Endothelial cell of umbilical vein (primary cell): ENCODE data around the gene CCDC57. TPM values are rescaled to one million over a fixed set of nuclear protein-coding genes. Genes with fewer than 3 reads are reported as not detected.

Source experiments
- BruUV-seq: library from RNA; stranded (reverse); fragments of 400-500 nt; replicated peaks from 2 replicates; lab custom pipeline; 2021; lab: Mats Ljungman, UMichigan
- CTCF ChIA-PET: fragments of 300-600, 350-600 bp; sonication (Branson Sonifier 250); formaldehyde crosslinking; loops from one replicate; lab custom pipeline; 2021; ENCODE audit warnings: antibody characterized with exemption, inconsistent platforms; lab: Charles Lee
- POLR2A ChIA-PET: fragments of 300-600, 350-600 bp; sonication (Branson Sonifier 250); formaldehyde crosslinking; loops from one replicate; lab custom pipeline; 2021; ENCODE audit warnings: antibody characterized with exemption, inconsistent platforms; lab: Charles Lee
- DNase-seq: peaks from one replicate; pipeline ENCODE4 v3.0.0-alpha.2; 2011; ENCODE audit warnings: low read depth, low spot score
- FAIRE-seq: peaks from 2 replicates; lab custom pipeline; 2011; peaks lifted over from hg19 to GRCh38; lab: Jason Lieb, UNC
- H2AFZ ChIP-seq: 2 replicates; pipeline ENCODE4 v1.6.0; 2012; ENCODE audit warnings: low read depth, low read length, control low read depth, inconsistent platforms
- H3K27ac ChIP-seq: 2 replicates; pipeline ENCODE4 v1.5.1; 2011; ENCODE audit warnings: low read depth, mild to moderate bottlenecking, control low read depth, low read length, moderate library complexity; ENCODE audit not compliant: insufficient read depth
- H3K27me3 ChIP-seq, 2 experiments: 2 replicates each; pipeline versions ENCODE4 v1.6.0 to v1.6.1; 2011; ENCODE audit warnings: low read length in 2 of 2, mixed read lengths in 1 of 2; ENCODE audit not compliant: control insufficient read depth in 2 of 2, insufficient read depth in 2 of 2
- H3K36me3 ChIP-seq, 2 experiments: 2 replicates in 1 of 2; 3 replicates in 1 of 2; pipeline ENCODE4 v1.5.1; 2011; ENCODE audit warnings: low read length in 2 of 2, mild to moderate bottlenecking in 1 of 2, moderate library complexity in 1 of 2; ENCODE audit not compliant: control insufficient read depth in 2 of 2, insufficient read depth in 2 of 2; ENCODE audit errors: extremely low read depth in 1 of 2
- H3K4me1 ChIP-seq: 3 replicates; pipeline ENCODE4 v1.5.1; 2011; ENCODE audit warnings: mild to moderate bottlenecking, low read length; ENCODE audit not compliant: control insufficient read depth, insufficient read depth; ENCODE audit errors: extremely low read depth
- H3K4me2 ChIP-seq: 2 replicates; pipeline ENCODE4 v1.6.1; 2011; ENCODE audit warnings: low read length, control low read depth, mixed read lengths; ENCODE audit not compliant: insufficient read depth
- H3K4me3 ChIP-seq, 3 experiments: fragments of 200-600 bp in 1 of 3; sonication (generic), shearing (Covaris generic) in 1 of 3; replicated peaks in 1 of 3; 2 replicates each; pipeline ENCODE4 v1.5.1; 2011 to 2016; ENCODE audit warnings: control low read depth in 3 of 3, low read length in 3 of 3, mild to moderate bottlenecking in 2 of 3, inconsistent platforms in 1 of 3, low read depth in 1 of 3, moderate library complexity in 1 of 3; ENCODE audit not compliant: insufficient read depth in 1 of 3
- H3K79me2 ChIP-seq: 2 replicates; pipeline ENCODE4 v1.6.0; 2012; ENCODE audit warnings: low read length, inconsistent platforms; ENCODE audit not compliant: control insufficient read depth, insufficient read depth
- H3K9ac ChIP-seq: replicated peaks from 2 replicates; pipeline ENCODE3; 2011; ENCODE audit warnings: low read length, control low read depth; ENCODE audit not compliant: insufficient read depth; ENCODE audit errors: extremely low read depth
- H3K9me1 ChIP-seq: replicated peaks from 3 replicates; pipeline ENCODE4 v1.6.0; 2011; ENCODE audit warnings: mild to moderate bottlenecking, low read length; ENCODE audit not compliant: control insufficient read depth, insufficient read depth; ENCODE audit errors: extremely low read depth
- H3K9me3 ChIP-seq: replicated peaks from 2 replicates; pipeline ENCODE4 v1.5.1; 2012; ENCODE audit warnings: low read length, inconsistent platforms; ENCODE audit not compliant: control insufficient read depth, insufficient read depth
- H4K20me1 ChIP-seq: replicated peaks from 2 replicates; pipeline ENCODE3; 2011; ENCODE audit warnings: mild to moderate bottlenecking, low read length; ENCODE audit not compliant: control insufficient read depth, insufficient read depth; ENCODE audit errors: extremely low read depth
- EZH2 ChIP-seq: IDR thresholded peaks from 2 replicates; pipeline ENCODE4 v1.6.1; 2012; ENCODE audit warnings: borderline replicate concordance, low read depth, mild to moderate bottlenecking, moderate library complexity, low read length, inconsistent platforms; ENCODE audit not compliant: severe bottlenecking
- FOS ChIP-seq: IDR thresholded peaks from 2 replicates; pipeline ENCODE4 v1.6.1; 2011; ENCODE audit warnings: mild to moderate bottlenecking, low read length, moderate library complexity, borderline replicate concordance; ENCODE audit not compliant: insufficient read depth
- GATA2 ChIP-seq: IDR thresholded peaks from 2 replicates; pipeline ENCODE4 v1.7.0; 2011; ENCODE audit warnings: low read depth, mild to moderate bottlenecking, moderate library complexity, mixed read lengths, low read length; ENCODE audit not compliant: insufficient read length, insufficient read depth
- JUN ChIP-seq: IDR thresholded peaks from 2 replicates; pipeline ENCODE4 v1.6.1; 2011; ENCODE audit warnings: borderline replicate concordance, low read depth; ENCODE audit not compliant: insufficient read length, insufficient read depth
- MAX ChIP-seq: IDR thresholded peaks from 2 replicates; pipeline ENCODE4 v1.6.1; 2011; ENCODE audit not compliant: insufficient read depth, insufficient read length
- MYC ChIP-seq: IDR thresholded peaks from one replicate; pipeline ENCODE4 v1.6.1; 2011; ENCODE audit warnings: mild to moderate bottlenecking, low read depth, low read length
- POLR2A ChIP-seq: IDR thresholded peaks from 2 replicates; pipeline ENCODE4 v1.6.1; 2012; ENCODE audit warnings: low read depth, mild to moderate bottlenecking, control low read depth, low read length
- POLR2AphosphoS5 ChIP-seq: IDR thresholded peaks from 2 replicates; pipeline ENCODE4 v1.6.1; 2012; ENCODE audit warnings: low read depth, mild to moderate bottlenecking, control low read depth, low read length, moderate library complexity; ENCODE audit not compliant: insufficient read depth
- dilution Hi-C: fragments of 300-500 bp; cut with MboI; formaldehyde crosslinking; loops from one replicate; pipeline ENCODE4 v1.15.0; 2019; ENCODE audit warnings: low sequenced_read_pairs; ENCODE audit not compliant: extremely low pct_ligation_motif_present
- intact Hi-C: fragments of 100-400 bp; cut with micrococcal nuclease; formaldehyde crosslinking; loops from one replicate; pipeline ENCODE4 v1.10.0; 2022
- polyA plus RNA-seq, 4 experiments: library from polyadenylated mRNA; depleted of rRNA in 3 of 4; stranded (reverse) in 3 of 4; unstranded in 1 of 4; fragments of >200 nt; gene quantifications; 2 replicates each; pipeline versions ENCODE4 v1.2.1 to v1.2.3, GENCODE V29; 2011 to 2012; ENCODE audit warnings: missing spikeins in 1 of 4
- total RNA-seq: library from RNA; stranded (reverse); gene quantifications from 2 replicates; pipeline ENCODE4 v1.2.3, GENCODE V29; 2021
- TF ChIP-seq, protein P1 (sequence below), 2 donors: IDR thresholded peaks; 1 replicate in 1 of 2; 2 replicates in 1 of 2; pipeline ENCODE4 v1.5.1; 2011; ENCODE audit warnings: low read length in 2 of 2, mild to moderate bottlenecking in 2 of 2, moderate library complexity in 2 of 2, control low read depth in 1 of 2, inconsistent platforms in 1 of 2, low read depth in 1 of 2; ENCODE audit not compliant: insufficient read depth in 1 of 2; ENCODE audit errors: extremely low read depth in 1 of 2

Gene CCDC57
- total and polyA plus RNA-seq, 2 donors (not counting 3 experiments of a cell fraction or from before 2014, with no cell fraction given) = 18.6 to 31.6 TPM

DNA sequence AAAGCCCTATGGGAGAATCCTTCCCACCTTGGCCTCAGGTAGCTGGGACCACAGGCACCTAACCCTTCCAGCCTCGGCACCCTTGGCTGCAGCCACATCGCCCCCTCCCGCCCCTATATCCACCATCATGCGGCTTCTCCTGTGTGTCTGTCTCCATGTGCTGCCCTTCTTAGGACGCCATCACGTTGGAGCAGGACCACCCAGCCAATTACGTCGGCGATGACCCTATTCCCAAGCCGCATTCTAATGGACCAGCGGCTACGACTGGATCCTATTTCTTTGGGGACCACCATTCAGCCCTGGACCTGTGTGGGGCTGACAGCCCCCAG, 3.3 kb upstream of the CCDC57 start:
- no peak for DNase-seq
- no TSS peak for BruUV-seq
- ChIA-PET CTCF (interaction anchor here (5.3 kb wide), 1 partner anchor 11 kb away, joined by 22 read pairs; no protein-coding TSS in a partner anchor), POLR2A (interaction anchor here (1.1 kb wide), 1 partner anchor 13 kb away, joined by 3 read pairs; the partner anchor contains the start of gene SLC16A3)
- no peak overlapping the region for H3K4me3 ChIP-seq
- H3K27ac ChIP-seq = peak overlapping the region; percentile 98
- no peak overlapping the region for H2AFZ ChIP-seq
- no peak for FAIRE-seq
- no peaks in the 10 kb centered on the region for H3K9me3 ChIP-seq
- no peak for TF ChIP-seq GATA2
- peaks cover 33% of the 10 kb centered on the region for H3K4me1 ChIP-seq
- no peak overlapping the region for H3K4me2 ChIP-seq
- no peaks in the 10 kb centered on the region for H3K9me1 ChIP-seq
- intact Hi-C loops (loop anchor here (10.0 kb wide), 1 partner anchor 191 kb away; the partner anchor contains the start of genes CENPX and LRRC45), dilution Hi-C loops (no loop called here)
- no peaks in the 10 kb centered on the region for H3K27me3 ChIP-seq
- H3K79me2 ChIP-seq = no peaks in the 10 kb centered on the region
- H4K20me1 ChIP-seq = no peaks in the 10 kb centered on the region
- no peaks in the 10 kb centered on the region for H3K36me3 ChIP-seq
- H3K9ac ChIP-seq = no peak overlapping the region

- no peaks in the 10 kb centered on the region for H3K9me3 ChIP-seq
- FAIRE-seq (no peak), DNase-seq (no peak)
- no peaks in the 10 kb centered on the region for H3K79me2 ChIP-seq
- CTCF ChIA-PET = interaction anchor here (5.3 kb wide), 1 partner anchor 10 kb away, joined by 22 read pairs; no protein-coding TSS in a partner anchor
- H3K36me3 ChIP-seq = no peaks in the 10 kb centered on the region
- TF ChIP-seq POLR2A = no peak
- no peak for TF ChIP-seq POLR2AphosphoS5
- TF ChIP-seq FOS = no peak
- TF ChIP-seq GATA2 = no peak
- TF ChIP-seq JUN = no peak
- no peak for TF ChIP-seq EZH2
- no peak for TF ChIP-seq MYC
- TF ChIP-seq, protein P1, sequence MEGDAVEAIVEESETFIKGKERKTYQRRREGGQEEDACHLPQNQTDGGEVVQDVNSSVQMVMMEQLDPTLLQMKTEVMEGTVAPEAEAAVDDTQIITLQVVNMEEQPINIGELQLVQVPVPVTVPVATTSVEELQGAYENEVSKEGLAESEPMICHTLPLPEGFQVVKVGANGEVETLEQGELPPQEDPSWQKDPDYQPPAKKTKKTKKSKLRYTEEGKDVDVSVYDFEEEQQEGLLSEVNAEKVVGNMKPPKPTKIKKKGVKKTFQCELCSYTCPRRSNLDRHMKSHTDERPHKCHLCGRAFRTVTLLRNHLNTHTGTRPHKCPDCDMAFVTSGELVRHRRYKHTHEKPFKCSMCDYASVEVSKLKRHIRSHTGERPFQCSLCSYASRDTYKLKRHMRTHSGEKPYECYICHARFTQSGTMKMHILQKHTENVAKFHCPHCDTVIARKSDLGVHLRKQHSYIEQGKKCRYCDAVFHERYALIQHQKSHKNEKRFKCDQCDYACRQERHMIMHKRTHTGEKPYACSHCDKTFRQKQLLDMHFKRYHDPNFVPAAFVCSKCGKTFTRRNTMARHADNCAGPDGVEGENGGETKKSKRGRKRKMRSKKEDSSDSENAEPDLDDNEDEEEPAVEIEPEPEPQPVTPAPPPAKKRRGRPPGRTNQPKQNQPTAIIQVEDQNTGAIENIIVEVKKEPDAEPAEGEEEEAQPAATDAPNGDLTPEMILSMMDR (IDR thresholded peaks at IDR 0.05; ENCODE audit: extremely low read depth in 1 of 2, insufficient read depth in 1 of 2, low read depth in 1 of 2, low read length in 2 of 2) = no peak
- no peak for TF ChIP-seq MAX
- dilution Hi-C loops (no loop called here), intact Hi-C loops (loop anchor here (10.0 kb wide), 1 partner anchor 191 kb away; the partner anchor contains the start of genes CENPX and LRRC45)
- no peak overlapping the region for H3K4me2 ChIP-seq
- no peak overlapping the region for H3K4me3 ChIP-seq
- no peaks in the 10 kb centered on the region for H3K27me3 ChIP-seq
- no TSS peak for BruUV-seq
- POLR2A ChIA-PET = no interaction called here
- no peak overlapping the region for H3K27ac ChIP-seq
- H4K20me1 ChIP-seq = no peaks in the 10 kb centered on the region
- no peak overlapping the region for H3K9ac ChIP-seq
- H3K4me1 ChIP-seq = peaks cover 33% of the 10 kb centered on the region
- no peak overlapping the region for H2AFZ ChIP-seq
- no peaks in the 10 kb centered on the region for H3K9me1 ChIP-seq
Measured at GRCh38 chr17:82215095-82215971, 2.7 kb upstream of the CCDC57 start.
